HepG2 (cell line): ENCODE data around the gene KCND1. TPM values are rescaled to one million over a fixed set of nuclear protein-coding genes. Genes with fewer than 3 reads are reported as not detected.

Source experiments
- polyA plus RNA-seq, 8 experiments: library from polyadenylated mRNA; depleted of rRNA in 3 of 8; stranded (reverse) in 7 of 8; unstranded in 1 of 8; fragments of >200 nt; fragmentation: Illumina TruSeq in 4 of 8; extraction: Trizol in 4 of 8; gene quantifications; 2 replicates each; pipeline versions ENCODE4 v1.2.1 to v1.2.3, GENCODE V29; 2011 to 2016; ENCODE audit warnings: low read depth in 4 of 8, missing spikeins in 1 of 8, mixed read lengths in 1 of 8; ENCODE audit not compliant: insufficient read depth in 1 of 8
- total RNA-seq, 5 experiments: library from RNA; depleted of rRNA; stranded (reverse); fragments of >200 nt; fragmentation: Illumina TruSeq; extraction: Trizol; gene quantifications; 2 replicates each; pipeline ENCODE4 v1.2.3, GENCODE V29; 2016; ENCODE audit warnings: low read depth in 1 of 5
- TF ChIP-seq, protein P1 (sequence below): sonication (generic); formaldehyde crosslinking; IDR thresholded peaks from 2 replicates; pipeline ENCODE4 v1.5.0; 2020; ENCODE audit warnings: mild to moderate bottlenecking, missing genetic modification reagents, borderline replicate concordance
- TF ChIP-seq, protein P2 (sequence below): sonication (generic); formaldehyde crosslinking; IDR thresholded peaks from 2 replicates; pipeline ENCODE4 v1.4.0; 2020; ENCODE audit warnings: missing genetic modification reagents, mild to moderate bottlenecking, borderline replicate concordance
- TF ChIP-seq, protein P3 (sequence below): sonication (generic); formaldehyde crosslinking; IDR thresholded peaks from 2 replicates; pipeline ENCODE4 v1.4.0; 2020; ENCODE audit warnings: missing genetic modification reagents

Gene KCND1
- total and polyA plus RNA-seq, 2 of the 13 experiments (the other 11 are each of a cell fraction or from before 2014, with no cell fraction given), result 0.07 to 0.30 TPM

DNA sequence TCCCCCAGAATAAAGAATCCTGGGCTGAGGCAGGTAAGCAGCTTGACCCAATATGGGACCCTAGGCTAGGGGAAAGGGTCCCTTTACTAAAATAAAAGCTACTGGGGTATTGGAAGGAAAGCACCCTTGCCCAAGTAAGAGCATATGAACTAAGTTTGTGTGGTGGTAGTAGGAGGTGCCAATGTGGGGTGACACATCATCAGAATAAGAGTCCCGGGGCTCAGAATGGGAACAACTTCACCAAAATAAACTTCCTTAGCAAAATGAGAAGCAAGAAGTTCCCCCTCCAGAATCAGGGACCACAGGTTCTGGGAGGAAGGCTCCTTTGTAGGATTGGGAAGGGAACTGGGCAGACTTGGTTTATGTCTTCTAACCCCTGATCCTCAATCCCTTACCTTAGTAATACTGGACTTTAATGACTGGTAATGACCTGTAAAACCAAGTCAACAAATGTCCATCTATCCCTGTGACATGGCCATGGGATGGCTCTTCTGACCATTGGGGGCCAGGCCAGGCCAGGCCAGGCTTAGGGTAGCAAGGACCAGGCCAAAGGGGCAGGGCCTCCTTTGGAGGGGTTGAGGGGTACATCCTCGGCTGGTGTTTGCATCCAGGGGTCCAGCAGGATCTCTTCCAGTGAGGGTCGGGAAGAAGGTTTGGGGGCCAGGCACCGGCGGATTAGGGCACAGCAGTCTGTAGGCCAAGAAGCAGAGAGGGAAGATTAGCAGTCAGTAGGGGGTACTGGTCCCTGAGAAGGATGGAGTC, 57.9 kb downstream of the KCND1 start (continued):
- TF ChIP-seq, protein P1, sequence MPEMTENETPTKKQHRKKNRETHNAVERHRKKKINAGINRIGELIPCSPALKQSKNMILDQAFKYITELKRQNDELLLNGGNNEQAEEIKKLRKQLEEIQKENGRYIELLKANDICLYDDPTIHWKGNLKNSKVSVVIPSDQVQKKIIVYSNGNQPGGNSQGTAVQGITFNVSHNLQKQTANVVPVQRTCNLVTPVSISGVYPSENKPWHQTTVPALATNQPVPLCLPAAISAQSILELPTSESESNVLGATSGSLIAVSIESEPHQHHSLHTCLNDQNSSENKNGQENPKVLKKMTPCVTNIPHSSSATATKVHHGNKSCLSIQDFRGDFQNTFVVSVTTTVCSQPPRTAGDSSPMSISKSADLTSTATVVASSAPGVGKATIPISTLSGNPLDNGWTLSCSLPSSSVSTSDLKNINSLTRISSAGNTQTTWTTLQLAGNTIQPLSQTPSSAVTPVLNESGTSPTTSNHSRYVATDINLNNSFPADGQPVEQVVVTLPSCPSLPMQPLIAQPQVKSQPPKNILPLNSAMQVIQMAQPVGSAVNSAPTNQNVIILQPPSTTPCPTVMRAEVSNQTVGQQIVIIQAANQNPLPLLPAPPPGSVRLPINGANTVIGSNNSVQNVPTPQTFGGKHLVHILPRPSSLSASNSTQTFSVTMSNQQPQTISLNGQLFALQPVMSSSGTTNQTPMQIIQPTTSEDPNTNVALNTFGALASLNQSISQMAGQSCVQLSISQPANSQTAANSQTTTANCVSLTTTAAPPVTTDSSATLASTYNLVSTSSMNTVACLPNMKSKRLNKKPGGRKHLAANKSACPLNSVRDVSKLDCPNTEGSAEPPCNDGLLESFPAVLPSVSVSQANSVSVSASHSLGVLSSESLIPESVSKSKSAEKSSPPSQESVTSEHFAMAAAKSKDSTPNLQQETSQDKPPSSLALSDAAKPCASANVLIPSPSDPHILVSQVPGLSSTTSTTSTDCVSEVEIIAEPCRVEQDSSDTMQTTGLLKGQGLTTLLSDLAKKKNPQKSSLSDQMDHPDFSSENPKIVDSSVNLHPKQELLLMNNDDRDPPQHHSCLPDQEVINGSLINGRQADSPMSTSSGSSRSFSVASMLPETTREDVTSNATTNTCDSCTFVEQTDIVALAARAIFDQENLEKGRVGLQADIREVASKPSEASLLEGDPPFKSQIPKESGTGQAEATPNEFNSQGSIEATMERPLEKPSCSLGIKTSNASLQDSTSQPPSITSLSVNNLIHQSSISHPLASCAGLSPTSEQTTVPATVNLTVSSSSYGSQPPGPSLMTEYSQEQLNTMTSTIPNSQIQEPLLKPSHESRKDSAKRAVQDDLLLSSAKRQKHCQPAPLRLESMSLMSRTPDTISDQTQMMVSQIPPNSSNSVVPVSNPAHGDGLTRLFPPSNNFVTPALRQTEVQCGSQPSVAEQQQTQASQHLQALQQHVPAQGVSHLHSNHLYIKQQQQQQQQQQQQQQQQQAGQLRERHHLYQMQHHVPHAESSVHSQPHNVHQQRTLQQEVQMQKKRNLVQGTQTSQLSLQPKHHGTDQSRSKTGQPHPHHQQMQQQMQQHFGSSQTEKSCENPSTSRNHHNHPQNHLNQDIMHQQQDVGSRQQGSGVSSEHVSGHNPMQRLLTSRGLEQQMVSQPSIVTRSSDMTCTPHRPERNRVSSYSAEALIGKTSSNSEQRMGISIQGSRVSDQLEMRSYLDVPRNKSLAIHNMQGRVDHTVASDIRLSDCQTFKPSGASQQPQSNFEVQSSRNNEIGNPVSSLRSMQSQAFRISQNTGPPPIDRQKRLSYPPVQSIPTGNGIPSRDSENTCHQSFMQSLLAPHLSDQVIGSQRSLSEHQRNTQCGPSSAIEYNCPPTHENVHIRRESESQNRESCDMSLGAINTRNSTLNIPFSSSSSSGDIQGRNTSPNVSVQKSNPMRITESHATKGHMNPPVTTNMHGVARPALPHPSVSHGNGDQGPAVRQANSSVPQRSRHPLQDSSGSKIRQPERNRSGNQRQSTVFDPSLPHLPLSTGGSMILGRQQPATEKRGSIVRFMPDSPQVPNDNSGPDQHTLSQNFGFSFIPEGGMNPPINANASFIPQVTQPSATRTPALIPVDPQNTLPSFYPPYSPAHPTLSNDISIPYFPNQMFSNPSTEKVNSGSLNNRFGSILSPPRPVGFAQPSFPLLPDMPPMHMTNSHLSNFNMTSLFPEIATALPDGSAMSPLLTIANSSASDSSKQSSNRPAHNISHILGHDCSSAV (CRISPR knock-in tag), result no peak
- TF ChIP-seq, protein P2, sequence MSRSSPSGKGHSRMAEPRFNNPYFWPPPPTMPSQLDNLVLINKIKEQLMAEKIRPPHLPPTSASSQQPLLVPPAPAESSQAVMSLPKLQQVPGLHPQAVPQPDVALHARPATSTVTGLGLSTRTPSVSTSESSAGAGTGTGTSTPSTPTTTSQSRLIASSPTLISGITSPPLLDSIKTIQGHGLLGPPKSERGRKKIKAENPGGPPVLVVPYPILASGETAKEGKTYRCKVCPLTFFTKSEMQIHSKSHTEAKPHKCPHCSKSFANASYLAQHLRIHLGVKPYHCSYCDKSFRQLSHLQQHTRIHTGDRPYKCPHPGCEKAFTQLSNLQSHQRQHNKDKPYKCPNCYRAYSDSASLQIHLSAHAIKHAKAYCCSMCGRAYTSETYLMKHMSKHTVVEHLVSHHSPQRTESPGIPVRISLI, result no peak
- TF ChIP-seq, protein P3, sequence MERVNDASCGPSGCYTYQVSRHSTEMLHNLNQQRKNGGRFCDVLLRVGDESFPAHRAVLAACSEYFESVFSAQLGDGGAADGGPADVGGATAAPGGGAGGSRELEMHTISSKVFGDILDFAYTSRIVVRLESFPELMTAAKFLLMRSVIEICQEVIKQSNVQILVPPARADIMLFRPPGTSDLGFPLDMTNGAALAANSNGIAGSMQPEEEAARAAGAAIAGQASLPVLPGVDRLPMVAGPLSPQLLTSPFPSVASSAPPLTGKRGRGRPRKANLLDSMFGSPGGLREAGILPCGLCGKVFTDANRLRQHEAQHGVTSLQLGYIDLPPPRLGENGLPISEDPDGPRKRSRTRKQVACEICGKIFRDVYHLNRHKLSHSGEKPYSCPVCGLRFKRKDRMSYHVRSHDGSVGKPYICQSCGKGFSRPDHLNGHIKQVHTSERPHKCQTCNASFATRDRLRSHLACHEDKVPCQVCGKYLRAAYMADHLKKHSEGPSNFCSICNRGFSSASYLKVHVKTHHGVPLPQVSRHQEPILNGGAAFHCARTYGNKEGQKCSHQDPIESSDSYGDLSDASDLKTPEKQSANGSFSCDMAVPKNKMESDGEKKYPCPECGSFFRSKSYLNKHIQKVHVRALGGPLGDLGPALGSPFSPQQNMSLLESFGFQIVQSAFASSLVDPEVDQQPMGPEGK, result no peak
